HG02588 (cell line): Measurements from ENCODE around the gene KNSTRN.
A peak's percentile ranks its signal among the peaks of the same experiment; 100 is the strongest.

ENCODE experiments used
- ATAC-seq: cut with Tn5 transposase; IDR thresholded peaks from one replicate; pipeline ENCODE4 v1.9.1; 2021; ENCODE audit warnings: mild to moderate bottlenecking, moderate library complexity; ENCODE audit not compliant: unreplicated experiment

Gene KNSTRN

GRCh38 chr15:40365624-40366456, 16.7 kb upstream of the KNSTRN start:
- ATAC-seq, result no peak

- no peak for ATAC-seq
Measured at GRCh38 chr15:40366457-40367370, 15.8 kb upstream of the KNSTRN start.

- ATAC-seq, result no peak
Measured at GRCh38 chr15:40367371-40367685, 15.2 kb upstream of the KNSTRN start.

- peak; percentile 70 for ATAC-seq
Measured at GRCh38 chr15:40367686-40368611, 14.6 kb upstream of the KNSTRN start.

GRCh38 chr15:40368719-40369473, 13.6 kb upstream of the KNSTRN start:
- ATAC-seq, result no peak

- ATAC-seq, result no peak
Measured at GRCh38 chr15:40369474-40369869, 13.0 kb upstream of the KNSTRN start.

GRCh38 chr15:40369971-40370370, 12.6 kb upstream of the KNSTRN start:
- ATAC-seq, result no peak

GRCh38 chr15:40372981-40373380, 9.5 kb upstream of the KNSTRN start:
- no peak for ATAC-seq

GRCh38 chr15:40377606-40378005, 4.9 kb upstream of the KNSTRN start:
- ATAC-seq, result no peak

GRCh38 chr15:40379374-40379773, 3.1 kb upstream of the KNSTRN start:
- no peak for ATAC-seq

GRCh38 chr15:40379853-40380252, 2.7 kb upstream of the KNSTRN start:
- no peak for ATAC-seq

GRCh38 chr15:40380636-40381035, 1.9 kb upstream of the KNSTRN start:
- no peak for ATAC-seq

GRCh38 chr15:40381818-40382529, 547 bp upstream of the KNSTRN start:
- no peak for ATAC-seq

GRCh38 chr15:40386480-40386879, 4.0 kb downstream of the KNSTRN start:
- ATAC-seq, result no peak

- no peak for ATAC-seq
Measured at GRCh38 chr15:40388941-40389823, 6.7 kb downstream of the KNSTRN start.

- no peak for ATAC-seq
Measured at GRCh38 chr15:40389824-40390595, 7.5 kb downstream of the KNSTRN start.

GRCh38 chr15:40392986-40393948, 10.7 kb downstream of the KNSTRN start:
- ATAC-seq, result no peak
